Testis (tissue), 3 donors: ENCODE measurements around the gene CHTF8. TPM values are rescaled to one million over a fixed set of nuclear protein-coding genes. Genes with fewer than 3 reads are reported as not detected.

ENCODE experiments used
- DNase-seq: peaks from one replicate; pipeline ENCODE4 v3.0.0-alpha.2; 2019
- H3K27ac ChIP-seq, 2 donors: fragments of 200-600 bp; sonication (generic); one replicate each; pipeline ENCODE4 v1.5.1; 2019
- H3K27me3 ChIP-seq: fragments of 200-600 bp; sonication (generic); one replicate; pipeline ENCODE4 v1.5.1; 2019
- H3K36me3 ChIP-seq: fragments of 200-600 bp; sonication (generic); one replicate; pipeline ENCODE4 v1.5.1; 2017; ENCODE audit warnings: low read depth; ENCODE audit errors: missing control alignments
- H3K4me1 ChIP-seq: fragments of 200-600 bp; sonication (generic); one replicate; pipeline ENCODE4 v1.5.1; 2019
- H3K4me3 ChIP-seq, 2 donors: fragments of 200-600 bp; sonication (generic); one replicate each; pipeline ENCODE4 v1.5.1; 2017 to 2019
- H3K9me3 ChIP-seq: fragments of 200-600 bp; sonication (generic); one replicate; pipeline ENCODE4 v1.5.1; 2017
- POLR2A ChIP-seq: fragments of 450-650 bp; IDR thresholded peaks from one replicate; pipeline ENCODE4 v1.6.1; 2017; ENCODE audit warnings: antibody characterized with exemption, mild to moderate bottlenecking, moderate library complexity
- WGBS, 2 donors: methylation state at CpG; one replicate each; pipeline ENCODE4 v1.1.5; 2018; 5-methylcytosine and 5-hydroxymethylcytosine counted together
- intact Hi-C: fragments of 100-400 bp; cut with DNase I; formaldehyde crosslinking; loops from one replicate; pipeline ENCODE4 v1.15.1; 2023; ENCODE audit warnings: low total_unique reads
- polyA plus RNA-seq: library from polyadenylated mRNA; stranded (reverse); fragments of 350-450 nt; fragmentation: Illumina TruSeq; extraction: RNeasy Lipid Tissue Mini Kit (QIAGEN cat#74804); gene quantifications from one replicate; pipeline ENCODE4 v1.2.3, GENCODE V29; 2014; ENCODE audit warnings: low read depth, low replicate concordance; ENCODE audit not compliant: insufficient read depth
- total RNA-seq, 2 donors: library from RNA; depleted of rRNA; stranded (reverse); fragments of >200 nt; gene quantifications; one replicate each; pipeline ENCODE4 v1.2.3, GENCODE V29; 2016
- TF ChIP-seq, protein P1 (sequence below), 3 experiments: fragments of 450-650 bp in 2 of 3; fragments of 200-600 bp in 1 of 3; sonication (generic) in 1 of 3; IDR thresholded peaks; one replicate each; pipeline ENCODE4 v1.5.1; 2016 to 2019; ENCODE audit warnings: antibody characterized with exemption in 3 of 3, mild to moderate bottlenecking in 2 of 3, moderate library complexity in 1 of 3

Gene CHTF8
- total and polyA plus RNA-seq, 3 donors from 2014 or later, result 122 to 147 (median 131) TPM

DNA sequence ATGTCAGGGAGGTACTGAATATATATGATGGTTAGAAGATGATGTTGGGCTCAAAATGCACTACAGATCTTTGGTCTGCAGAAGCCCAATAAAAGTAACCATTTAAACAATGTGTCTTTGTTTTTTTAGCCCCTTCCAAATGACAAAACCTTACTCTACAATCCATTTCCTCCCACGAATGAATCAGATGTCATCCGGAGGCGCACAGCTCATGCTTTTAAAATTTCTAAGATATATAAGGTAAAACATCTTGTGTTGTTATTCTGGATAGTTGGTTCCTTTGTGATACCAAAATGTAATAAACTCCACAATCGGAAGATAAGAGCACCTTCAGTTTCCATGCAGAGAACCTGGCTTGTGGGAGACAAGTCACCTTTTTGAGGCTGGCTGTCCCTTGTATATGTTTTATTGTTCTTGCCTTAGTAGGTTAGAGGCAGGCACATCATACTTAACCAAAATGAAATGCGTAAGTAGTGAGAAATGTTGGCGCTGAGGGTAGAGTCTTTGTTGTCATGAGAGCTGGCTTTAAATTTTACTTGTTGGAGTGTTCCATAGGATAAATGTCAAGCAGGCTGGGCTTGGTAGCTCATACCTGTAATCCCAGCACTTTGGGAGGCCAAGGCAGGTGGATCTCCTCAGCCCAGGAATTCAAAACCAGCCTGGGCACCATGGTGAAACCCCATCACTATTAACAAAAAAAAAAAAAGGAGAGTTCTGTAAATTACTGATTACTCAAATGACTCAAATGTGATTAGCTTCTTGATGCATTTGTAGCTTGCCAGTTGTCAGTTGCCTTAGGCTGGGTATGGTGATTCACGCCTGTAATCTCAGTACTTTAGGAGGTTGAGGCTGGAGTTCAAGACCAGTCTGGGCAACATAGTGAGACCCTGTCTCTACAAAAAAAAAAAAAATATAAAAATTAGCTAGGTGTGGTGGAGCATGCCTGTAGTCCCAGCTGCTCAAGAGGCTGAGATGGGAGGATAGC, 34.9 kb upstream of the CHTF8 start:
- Histone ChIP-seq H3K36me3 (no peaks in the 10 kb centered on the region), H3K4me1 (peaks cover 21% of the 10 kb centered on the region), H3K27ac (no peak overlapping the region), H3K4me3 (no peak overlapping the region), H3K9me3 (no peaks in the 10 kb centered on the region), H3K27me3 (no peaks in the 10 kb centered on the region)
- intact Hi-C loops, result no loop called here
- DNase-seq, result no peak
- 67 to 85% methylated on average over 7 of the region's 7 CpGs for WGBS, 2 donors
- no peak for TF ChIP-seq POLR2A
- TF ChIP-seq, protein P1, sequence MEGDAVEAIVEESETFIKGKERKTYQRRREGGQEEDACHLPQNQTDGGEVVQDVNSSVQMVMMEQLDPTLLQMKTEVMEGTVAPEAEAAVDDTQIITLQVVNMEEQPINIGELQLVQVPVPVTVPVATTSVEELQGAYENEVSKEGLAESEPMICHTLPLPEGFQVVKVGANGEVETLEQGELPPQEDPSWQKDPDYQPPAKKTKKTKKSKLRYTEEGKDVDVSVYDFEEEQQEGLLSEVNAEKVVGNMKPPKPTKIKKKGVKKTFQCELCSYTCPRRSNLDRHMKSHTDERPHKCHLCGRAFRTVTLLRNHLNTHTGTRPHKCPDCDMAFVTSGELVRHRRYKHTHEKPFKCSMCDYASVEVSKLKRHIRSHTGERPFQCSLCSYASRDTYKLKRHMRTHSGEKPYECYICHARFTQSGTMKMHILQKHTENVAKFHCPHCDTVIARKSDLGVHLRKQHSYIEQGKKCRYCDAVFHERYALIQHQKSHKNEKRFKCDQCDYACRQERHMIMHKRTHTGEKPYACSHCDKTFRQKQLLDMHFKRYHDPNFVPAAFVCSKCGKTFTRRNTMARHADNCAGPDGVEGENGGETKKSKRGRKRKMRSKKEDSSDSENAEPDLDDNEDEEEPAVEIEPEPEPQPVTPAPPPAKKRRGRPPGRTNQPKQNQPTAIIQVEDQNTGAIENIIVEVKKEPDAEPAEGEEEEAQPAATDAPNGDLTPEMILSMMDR (IDR thresholded peaks at IDR 0.05), result no peak

DNA sequence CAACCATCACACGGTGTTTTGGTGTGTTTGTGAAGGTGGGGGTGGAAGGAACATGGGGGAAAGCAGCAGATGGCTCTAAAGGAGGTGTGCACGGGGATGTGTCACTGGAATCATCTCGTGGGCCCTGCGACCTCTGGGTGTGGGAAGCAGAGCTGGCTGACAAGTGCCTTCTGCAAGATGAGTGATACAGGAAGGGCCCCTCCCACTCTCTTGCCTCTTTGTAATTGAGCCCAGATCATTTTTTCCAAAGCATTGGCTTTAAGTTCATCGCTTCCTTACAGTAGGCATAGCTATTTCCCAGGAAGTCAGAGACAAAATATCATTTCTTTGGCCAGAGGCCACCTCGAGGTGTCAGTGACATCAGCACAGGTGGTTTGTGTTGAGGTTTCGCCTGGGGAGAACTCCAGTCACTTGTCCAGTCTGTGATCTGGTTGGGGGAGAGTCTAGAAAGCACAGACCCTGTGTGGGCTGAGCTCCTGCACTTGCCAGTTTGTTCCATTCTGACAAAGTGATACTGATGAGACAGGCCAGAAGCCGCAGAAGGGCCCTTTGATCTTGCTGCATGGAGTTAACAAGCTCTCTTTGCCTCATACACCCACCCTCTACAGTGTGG, 33.9 kb upstream of the CHTF8 start:
- TF ChIP-seq, protein P1 (IDR thresholded peaks at IDR 0.05), result no peak
- TF ChIP-seq POLR2A, result no peak
- intact Hi-C loops, result no loop called here
- Histone ChIP-seq H3K27ac (no peak overlapping the region), H3K9me3 (no peaks in the 10 kb centered on the region), H3K36me3 (no peaks in the 10 kb centered on the region), H3K27me3 (no peaks in the 10 kb centered on the region), H3K4me3 (no peak overlapping the region), H3K4me1 (peaks cover 12% of the 10 kb centered on the region)
- DNase-seq, result peak; percentile 28
- 61 to 62% methylated on average over 8 of the region's 8 CpGs for WGBS, 2 donors

DNA sequence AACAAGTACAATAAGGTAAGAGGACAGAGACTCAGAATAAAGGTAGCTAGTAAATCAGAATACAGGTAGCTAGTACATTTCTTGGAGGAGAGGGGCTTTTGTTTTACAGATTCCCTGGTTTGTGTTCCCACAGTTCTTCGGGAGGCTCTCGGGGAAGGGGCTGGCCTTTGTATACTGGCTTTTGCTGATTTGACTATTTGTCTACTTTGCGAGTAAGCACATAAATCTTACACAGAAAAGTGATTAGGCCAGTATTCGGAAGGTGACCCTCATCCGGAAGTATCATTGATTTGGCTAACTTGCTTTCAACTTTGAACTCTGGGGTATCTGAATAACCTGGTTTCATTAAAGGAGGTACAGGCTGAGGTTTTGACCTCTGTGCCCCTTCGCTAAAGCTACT, 33.2 kb upstream of the CHTF8 start:
- 89 to 92% methylated on average over 6 of the region's 6 CpGs for WGBS, 2 donors
- Histone ChIP-seq H3K36me3 (no peaks in the 10 kb centered on the region), H3K27me3 (no peaks in the 10 kb centered on the region)

DNA sequence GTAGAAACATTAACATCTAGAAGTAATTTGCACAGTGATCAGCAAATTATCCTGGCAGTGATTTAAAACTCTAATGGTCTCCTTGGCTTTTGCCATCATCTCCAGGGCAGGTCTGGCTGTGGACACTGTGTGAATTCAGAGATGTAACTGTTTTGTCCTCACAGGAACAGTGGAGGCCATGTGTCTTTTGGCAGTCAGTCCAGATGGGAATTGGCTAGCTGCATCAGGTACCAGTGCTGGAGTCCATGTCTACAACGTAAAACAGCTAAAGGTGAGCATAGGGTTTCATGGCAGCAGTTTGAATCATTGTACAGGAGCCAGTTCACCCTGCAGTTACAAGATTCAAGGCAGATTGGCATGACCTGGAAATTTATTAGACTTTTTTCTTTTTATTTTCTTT, 27.8 kb upstream of the CHTF8 start:
- Histone ChIP-seq H3K4me3 (no peak overlapping the region), H3K27me3 (no peaks in the 10 kb centered on the region), H3K9me3 (no peaks in the 10 kb centered on the region), H3K4me1 (no peaks in the 10 kb centered on the region), H3K27ac (no peak overlapping the region), H3K36me3 (no peaks in the 10 kb centered on the region)
- intact Hi-C loops, result no loop called here
- TF ChIP-seq POLR2A, result no peak
- TF ChIP-seq, protein P1 (IDR thresholded peaks at IDR 0.05), result no peak
- 43 to 69% methylated on average over 1 of the region's 1 CpG for WGBS, 2 donors
- no peak for DNase-seq

More for the DNA sequence above, 33.2 kb upstream of the CHTF8 start:
- no peak overlapping the region for H3K27ac ChIP-seq
- no peak overlapping the region for H3K4me3 ChIP-seq
- peaks cover 7% of the 10 kb centered on the region for H3K4me1 ChIP-seq
- intact Hi-C loops, result no loop called here
- TF ChIP-seq, protein P1 (IDR thresholded peaks at IDR 0.05), result no peak
- no peak for TF ChIP-seq POLR2A
- no peak for DNase-seq
- no peaks in the 10 kb centered on the region for H3K9me3 ChIP-seq
